Measurements from ENCODE around the gene GRB10.

DNA sequence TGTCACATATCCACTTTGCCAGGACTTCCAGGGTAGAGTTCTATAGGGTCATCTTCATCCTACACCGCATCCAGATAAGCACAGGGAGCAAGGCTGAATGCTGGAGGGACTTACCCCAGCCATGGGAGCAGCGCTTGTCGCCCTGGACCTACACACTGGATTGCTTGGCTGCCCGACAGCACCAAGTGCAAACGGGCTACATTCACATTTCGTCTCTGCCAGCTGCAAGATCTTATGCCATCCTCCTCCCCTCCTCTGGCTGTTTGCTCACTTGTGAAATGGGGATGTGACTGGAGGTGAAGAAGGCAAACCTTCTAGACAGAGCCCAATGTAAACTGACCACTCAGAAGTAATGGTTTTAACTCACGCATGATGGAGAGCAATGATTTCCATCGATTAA, 218.5 kb downstream of the GRB10 start:
- TF ChIP-seq EP300 (IDR thresholded peaks at IDR 0.05) (no peak), POLR2AphosphoS5 (IDR thresholded peaks at IDR 0.05) (no peak)
